ENCODE data around the gene SRGAP1.

GRCh38 chr12:63949902-63950301 lies 105.4 kb downstream of the SRGAP1 start:
- TF ChIP-seq, protein P1, sequence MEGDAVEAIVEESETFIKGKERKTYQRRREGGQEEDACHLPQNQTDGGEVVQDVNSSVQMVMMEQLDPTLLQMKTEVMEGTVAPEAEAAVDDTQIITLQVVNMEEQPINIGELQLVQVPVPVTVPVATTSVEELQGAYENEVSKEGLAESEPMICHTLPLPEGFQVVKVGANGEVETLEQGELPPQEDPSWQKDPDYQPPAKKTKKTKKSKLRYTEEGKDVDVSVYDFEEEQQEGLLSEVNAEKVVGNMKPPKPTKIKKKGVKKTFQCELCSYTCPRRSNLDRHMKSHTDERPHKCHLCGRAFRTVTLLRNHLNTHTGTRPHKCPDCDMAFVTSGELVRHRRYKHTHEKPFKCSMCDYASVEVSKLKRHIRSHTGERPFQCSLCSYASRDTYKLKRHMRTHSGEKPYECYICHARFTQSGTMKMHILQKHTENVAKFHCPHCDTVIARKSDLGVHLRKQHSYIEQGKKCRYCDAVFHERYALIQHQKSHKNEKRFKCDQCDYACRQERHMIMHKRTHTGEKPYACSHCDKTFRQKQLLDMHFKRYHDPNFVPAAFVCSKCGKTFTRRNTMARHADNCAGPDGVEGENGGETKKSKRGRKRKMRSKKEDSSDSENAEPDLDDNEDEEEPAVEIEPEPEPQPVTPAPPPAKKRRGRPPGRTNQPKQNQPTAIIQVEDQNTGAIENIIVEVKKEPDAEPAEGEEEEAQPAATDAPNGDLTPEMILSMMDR (IDR thresholded peaks at IDR 0.05) = no peak
- TF ChIP-seq POLR2A (IDR thresholded peaks at IDR 0.05) = no peak
